Panc1 (cell line): ENCODE data around the gene NOBOX. TPM values are rescaled to one million over a fixed set of nuclear protein-coding genes. Genes with fewer than 3 reads are reported as not detected.

ENCODE experiments used
- ATAC-seq: fragments of 200-7000 bp; cut with Tn5 transposase; 2 replicates; pipeline ENCODE4 v1.9.1; 2020; ENCODE audit warnings: mild to moderate bottlenecking, moderate library complexity
- BruUV-seq: library from RNA; stranded (reverse); fragments of 400-500 nt; replicated peaks from 2 replicates; lab custom pipeline; 2021; lab: Mats Ljungman, UMichigan
- CTCF ChIA-PET: fragments of 300-600 bp; sonication (Branson Sonifier 250); formaldehyde crosslinking; loops from one replicate; lab custom pipeline; 2022; ENCODE audit warnings: antibody characterized with exemption; lab: Charles Lee
- POLR2A ChIA-PET: fragments of 300-600 bp; sonication (Branson Sonifier 250); formaldehyde crosslinking; loops from one replicate; lab custom pipeline; 2022; ENCODE audit warnings: antibody characterized with exemption; lab: Charles Lee
- DNase-seq: peaks from one replicate; pipeline ENCODE4 v3.0.0-alpha.2; 2010; ENCODE audit warnings: low read depth, low spot score
- H3K27ac ChIP-seq: 2 replicates; pipeline ENCODE4 v1.5.1; 2011; ENCODE audit warnings: mild to moderate bottlenecking, low read length, inconsistent platforms
- H3K27me3 ChIP-seq: fragments of 200-500 bp; sonication (Bioruptor generic); 2 replicates; pipeline ENCODE4 v1.6.0; 2014; ENCODE audit warnings: low read length, inconsistent platforms; ENCODE audit not compliant: control insufficient read depth, insufficient read depth
- H3K36me3 ChIP-seq: fragments of 200-500 bp; sonication (Bioruptor generic); 2 replicates; pipeline ENCODE4 v1.5.1; 2014; ENCODE audit warnings: inconsistent platforms, mild to moderate bottlenecking, low read length, moderate library complexity; ENCODE audit not compliant: control insufficient read depth, insufficient read depth
- H3K4me1 ChIP-seq: 2 replicates; pipeline ENCODE4 v1.5.1; 2011; ENCODE audit warnings: inconsistent platforms, mild to moderate bottlenecking, low read length, moderate library complexity; ENCODE audit not compliant: control insufficient read depth, insufficient read depth
- H3K4me3 ChIP-seq, 2 experiments: 2 replicates each; pipeline ENCODE4 v1.5.1; 2011 to 2012; ENCODE audit warnings: low read depth in 2 of 2, low read length in 2 of 2, mild to moderate bottlenecking in 2 of 2, inconsistent platforms in 1 of 2, moderate library complexity in 1 of 2
- H3K9me3 ChIP-seq: fragments of 200-500 bp; sonication (Bioruptor generic); 2 replicates; pipeline ENCODE4 v1.5.1; 2014; ENCODE audit warnings: low read depth, mild to moderate bottlenecking, inconsistent platforms, low read length, moderate library complexity; ENCODE audit not compliant: control insufficient read depth, insufficient read depth
- CTCF ChIP-seq: fragments of 450-650 bp; IDR thresholded peaks from 2 replicates; pipeline ENCODE4 v1.5.1; 2017; ENCODE audit warnings: mild to moderate bottlenecking
- POLR2AphosphoS5 ChIP-seq: IDR thresholded peaks from 2 replicates; pipeline ENCODE4 v1.6.1; 2012; ENCODE audit warnings: mild to moderate bottlenecking, low read depth, low read length, moderate library complexity
- REST ChIP-seq, 2 experiments: IDR thresholded peaks; 2 replicates each; pipeline ENCODE4 v1.6.1; 2011 to 2012; ENCODE audit warnings: low read depth in 2 of 2, control low read depth in 1 of 2, low read length in 1 of 2, mild to moderate bottlenecking in 1 of 2, moderate library complexity in 1 of 2; ENCODE audit not compliant: insufficient read depth in 1 of 2
- SIN3A ChIP-seq: IDR thresholded peaks from 2 replicates; pipeline ENCODE4 v1.6.1; 2012; ENCODE audit warnings: low read depth, mild to moderate bottlenecking, low read length, moderate library complexity, borderline replicate concordance; ENCODE audit not compliant: insufficient read depth
- TCF7L2 ChIP-seq: IDR thresholded peaks from 2 replicates; pipeline ENCODE4 v1.6.1; 2011; ENCODE audit warnings: mild to moderate bottlenecking, low read depth, low read length, inconsistent platforms
- in situ Hi-C: cut with HindIII; loops from 2 replicates; pipeline ENCODE4 v1.10.0; 2016; ENCODE audit warnings: low sequenced_read_pairs, low pct_unique_long_range_greater_than_20kb
- intact Hi-C: fragments of 100-400 bp; cut with micrococcal nuclease; formaldehyde crosslinking; loops from one replicate; pipeline ENCODE4 v1.10.0; 2022; ENCODE audit not compliant: unreplicated experiment
- total RNA-seq: library from RNA; stranded (reverse); gene quantifications from one replicate; pipeline ENCODE4 v1.2.1, GENCODE V29; 2021; ENCODE audit not compliant: unreplicated experiment

NOBOX gene
- total RNA-seq, 1 experiment from 2014 or later = not detected

- Histone ChIP-seq H3K27me3 (peaks cover 6% of the 10 kb centered on the region), H3K4me1 (peaks cover 10% of the 10 kb centered on the region), H3K27ac (no peak overlapping the region; the same call in 1 of the 2 replicates), H3K36me3 (no peaks in the 10 kb centered on the region), H3K9me3 (no peaks in the 10 kb centered on the region), H3K4me3 (no peak overlapping the region)
- no TSS peak for BruUV-seq
- DNase-seq (no peak), ATAC-seq (no peak)
- CTCF ChIA-PET = no interaction called here
- intact Hi-C loops (loop anchor here (5.0 kb wide), 2 partner anchors 47 to 213 kb away; no protein-coding TSS in a partner anchor), in situ Hi-C loops (no loop called here)
- POLR2A ChIA-PET = no interaction called here
- TF ChIP-seq TCF7L2 (no peak), CTCF (no peak), REST (IDR thresholded peaks at IDR 0.05; ENCODE audit: insufficient read depth in 1 of 2, low read depth in 2 of 2, low read length in 1 of 2) (no peak), SIN3A (no peak), POLR2AphosphoS5 (no peak)
Observed at GRCh38 chr7:144390481-144390880, 13.0 kb downstream of the NOBOX start.

GRCh38 chr7:144388950-144389349, 14.5 kb downstream of the NOBOX start:
- DNase-seq (no peak), ATAC-seq (no peak)
- intact Hi-C loops = no loop called here
- Histone ChIP-seq H3K4me3 (no peak overlapping the region), H3K4me1 (peaks cover 19% of the 10 kb centered on the region), H3K9me3 (no peaks in the 10 kb centered on the region), H3K27me3 (no peaks in the 10 kb centered on the region), H3K27ac (no peak overlapping the region), H3K36me3 (no peaks in the 10 kb centered on the region)
- no peak for TF ChIP-seq POLR2AphosphoS5
- TF ChIP-seq REST (IDR thresholded peaks at IDR 0.05; ENCODE audit: insufficient read depth in 1 of 2, low read depth in 2 of 2, low read length in 1 of 2) = no peak
- TF ChIP-seq SIN3A = no peak
- no peak for TF ChIP-seq CTCF
- TF ChIP-seq TCF7L2 = no peak
- no TSS peak for BruUV-seq
- ChIA-PET CTCF (no interaction called here), POLR2A (no interaction called here)
- in situ Hi-C loops = no loop called here
